Progenitor cell of endocrine pancreas (in vitro differentiated cells): ENCODE data around the gene SH3RF2. TPM values are rescaled to one million over a fixed set of nuclear protein-coding genes. Genes with fewer than 3 reads are reported as not detected.
"Not testable (repeated sequence)": the region's sequence is repeated elsewhere in the genome, so short reads cannot be mapped to it uniquely, and the experiment has no call there.

Experiments used
- DNase-seq: peaks from one replicate; pipeline ENCODE4 v3.0.0; 2021; ENCODE audit warnings: low spot score; ENCODE audit not compliant: unreplicated experiment
- H3K27ac Mint-ChIP-seq: 2 replicates; pipeline ENCODE4 v1.8.0; 2021; ENCODE audit warnings: mild to moderate bottlenecking, moderate library complexity, mixed read lengths
- H3K27me3 Mint-ChIP-seq: 2 replicates; pipeline ENCODE4 v1.8.0; 2021; ENCODE audit warnings: mixed read lengths
- H3K36me3 Mint-ChIP-seq: 2 replicates; pipeline ENCODE4 v1.8.0; 2022; ENCODE audit warnings: mixed read lengths; ENCODE audit not compliant: insufficient read depth
- H3K4me1 Mint-ChIP-seq: 2 replicates; pipeline ENCODE4 v1.8.0; 2021; ENCODE audit warnings: low read depth, mixed read lengths
- H3K4me3 Mint-ChIP-seq: 2 replicates; pipeline ENCODE4 v1.8.0; 2021; ENCODE audit warnings: low read depth, mild to moderate bottlenecking, moderate library complexity, mixed read lengths
- H3K9me3 Mint-ChIP-seq: 2 replicates; pipeline ENCODE4 v1.8.0; 2021; ENCODE audit warnings: low read depth, mixed read lengths
- total RNA-seq: library from RNA; stranded (reverse); gene quantifications from 2 replicates; pipeline ENCODE4 v1.2.1, GENCODE V29; 2021
- TF ChIP-seq, protein P1 (sequence below): fragments of 200-600 bp; sonication (generic); IDR thresholded peaks from one replicate; pipeline ENCODE4 v1.5.0; 2021; ENCODE audit warnings: antibody characterized with exemption, mild to moderate bottlenecking; ENCODE audit not compliant: unreplicated experiment

SH3RF2 gene
- total RNA-seq, 1 donor from 2014 or later, result 17.6 TPM

DNA sequence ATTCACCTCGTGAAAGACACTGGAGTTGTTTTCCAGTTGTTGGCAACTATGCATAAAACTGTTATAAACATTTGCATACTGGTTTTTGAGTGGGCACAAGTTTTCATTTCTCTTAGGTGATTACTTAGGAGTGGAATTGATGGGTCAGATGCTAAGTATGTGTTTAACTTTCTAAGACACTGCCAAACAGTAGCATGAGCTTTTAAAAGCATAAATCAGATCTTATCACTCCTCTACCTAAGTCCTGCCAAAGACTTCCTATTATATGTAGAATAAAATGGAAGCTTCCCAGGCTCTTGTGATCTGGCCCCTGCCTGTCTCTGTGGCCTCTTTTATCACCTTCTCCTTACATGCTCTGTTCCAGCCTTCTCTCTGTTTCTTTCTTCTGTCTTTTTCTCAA, 72.6 kb downstream of the SH3RF2 start:
- no peak overlapping the region for H3K27ac Mint-ChIP-seq
- H3K9me3 Mint-ChIP-seq, result peaks cover 6% of the 10 kb centered on the region
- no peaks in the 10 kb centered on the region for H3K27me3 Mint-ChIP-seq
- H3K36me3 Mint-ChIP-seq, result peaks cover 16% of the 10 kb centered on the region
- no peak for DNase-seq
- H3K4me1 Mint-ChIP-seq, result peaks cover 14% of the 10 kb centered on the region
- TF ChIP-seq, protein P1, sequence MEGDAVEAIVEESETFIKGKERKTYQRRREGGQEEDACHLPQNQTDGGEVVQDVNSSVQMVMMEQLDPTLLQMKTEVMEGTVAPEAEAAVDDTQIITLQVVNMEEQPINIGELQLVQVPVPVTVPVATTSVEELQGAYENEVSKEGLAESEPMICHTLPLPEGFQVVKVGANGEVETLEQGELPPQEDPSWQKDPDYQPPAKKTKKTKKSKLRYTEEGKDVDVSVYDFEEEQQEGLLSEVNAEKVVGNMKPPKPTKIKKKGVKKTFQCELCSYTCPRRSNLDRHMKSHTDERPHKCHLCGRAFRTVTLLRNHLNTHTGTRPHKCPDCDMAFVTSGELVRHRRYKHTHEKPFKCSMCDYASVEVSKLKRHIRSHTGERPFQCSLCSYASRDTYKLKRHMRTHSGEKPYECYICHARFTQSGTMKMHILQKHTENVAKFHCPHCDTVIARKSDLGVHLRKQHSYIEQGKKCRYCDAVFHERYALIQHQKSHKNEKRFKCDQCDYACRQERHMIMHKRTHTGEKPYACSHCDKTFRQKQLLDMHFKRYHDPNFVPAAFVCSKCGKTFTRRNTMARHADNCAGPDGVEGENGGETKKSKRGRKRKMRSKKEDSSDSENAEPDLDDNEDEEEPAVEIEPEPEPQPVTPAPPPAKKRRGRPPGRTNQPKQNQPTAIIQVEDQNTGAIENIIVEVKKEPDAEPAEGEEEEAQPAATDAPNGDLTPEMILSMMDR, result no peak
- no peak overlapping the region for H3K4me3 Mint-ChIP-seq

DNA sequence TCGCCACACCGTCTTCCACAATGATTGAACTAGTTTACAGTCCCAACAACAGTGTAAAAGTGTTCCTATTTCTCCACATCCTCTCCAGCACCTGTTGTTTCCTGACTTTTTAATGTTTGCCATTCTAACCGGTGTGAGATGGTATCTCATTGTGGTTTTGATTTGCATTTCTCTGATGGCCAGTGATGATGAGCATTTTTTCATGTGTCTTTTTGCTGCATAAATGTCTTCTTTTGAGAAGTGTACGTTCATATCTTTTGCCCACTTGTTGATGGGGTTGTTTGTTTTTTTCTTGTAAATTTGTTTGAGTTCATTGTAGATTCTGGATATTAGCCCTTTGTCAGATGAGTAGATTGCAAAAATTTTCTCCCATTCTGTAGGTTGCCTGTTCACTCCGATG, 74.1 kb downstream of the SH3RF2 start:
- Mint-ChIP-seq H3K36me3 (peaks cover 22% of the 10 kb centered on the region), H3K4me1 (peaks cover 14% of the 10 kb centered on the region)
- not testable (repeated sequence) for H3K27ac Mint-ChIP-seq, H3K9me3 Mint-ChIP-seq, DNase-seq, H3K4me3 Mint-ChIP-seq, H3K27me3 Mint-ChIP-seq

DNA sequence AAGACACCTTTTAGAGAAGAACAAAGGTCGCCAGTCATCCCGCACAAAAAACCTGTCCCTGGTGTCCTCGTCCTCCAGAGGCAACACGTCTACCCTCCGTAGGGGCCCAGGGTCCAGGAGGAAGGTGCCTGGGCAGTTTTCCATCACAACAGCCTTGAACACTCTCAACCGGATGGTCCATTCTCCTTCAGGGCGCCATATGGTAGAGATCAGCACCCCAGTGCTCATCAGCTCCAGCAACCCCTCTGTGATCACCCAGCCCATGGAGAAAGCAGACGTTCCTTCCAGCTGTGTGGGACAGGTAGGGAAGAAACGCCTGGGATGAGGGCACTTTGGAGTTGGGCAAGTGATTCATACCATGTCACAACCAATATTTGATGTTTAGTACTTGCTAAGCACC, 77.4 kb downstream of the SH3RF2 start:
- TF ChIP-seq, protein P1, result no peak
- H3K9me3 Mint-ChIP-seq, result peaks cover 10% of the 10 kb centered on the region
- H3K27ac Mint-ChIP-seq, result no peak overlapping the region
- no peak overlapping the region for H3K4me3 Mint-ChIP-seq
- H3K27me3 Mint-ChIP-seq, result no peaks in the 10 kb centered on the region
- peaks cover 36% of the 10 kb centered on the region for H3K36me3 Mint-ChIP-seq
- DNase-seq, result no peak
- H3K4me1 Mint-ChIP-seq, result no peaks in the 10 kb centered on the region

DNA sequence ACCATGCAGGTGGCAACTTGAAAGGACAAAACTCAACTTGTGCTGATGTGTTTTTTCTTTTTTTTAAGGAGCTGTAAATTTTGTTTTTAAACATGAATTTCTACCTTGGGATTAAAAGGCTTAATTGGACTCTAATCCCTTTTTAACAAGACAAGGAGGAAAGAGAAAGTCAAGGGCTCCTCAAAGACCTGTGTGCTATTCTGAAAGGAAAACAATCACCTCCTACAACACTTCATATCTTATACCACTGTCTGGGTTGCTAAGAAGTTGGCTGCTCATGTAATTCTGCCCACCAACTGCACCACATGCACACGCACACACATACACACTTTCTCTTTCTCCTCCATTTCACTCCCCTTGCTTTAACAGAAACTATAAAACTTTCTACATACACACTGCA, 78.6 kb downstream of the SH3RF2 start:
- TF ChIP-seq, protein P1, result no peak
- Mint-ChIP-seq H3K27me3 (no peaks in the 10 kb centered on the region), H3K4me3 (no peak overlapping the region), H3K36me3 (peaks cover 36% of the 10 kb centered on the region), H3K9me3 (peaks cover 10% of the 10 kb centered on the region), H3K27ac (no peak overlapping the region), H3K4me1 (no peaks in the 10 kb centered on the region)
- DNase-seq, result no peak

DNA sequence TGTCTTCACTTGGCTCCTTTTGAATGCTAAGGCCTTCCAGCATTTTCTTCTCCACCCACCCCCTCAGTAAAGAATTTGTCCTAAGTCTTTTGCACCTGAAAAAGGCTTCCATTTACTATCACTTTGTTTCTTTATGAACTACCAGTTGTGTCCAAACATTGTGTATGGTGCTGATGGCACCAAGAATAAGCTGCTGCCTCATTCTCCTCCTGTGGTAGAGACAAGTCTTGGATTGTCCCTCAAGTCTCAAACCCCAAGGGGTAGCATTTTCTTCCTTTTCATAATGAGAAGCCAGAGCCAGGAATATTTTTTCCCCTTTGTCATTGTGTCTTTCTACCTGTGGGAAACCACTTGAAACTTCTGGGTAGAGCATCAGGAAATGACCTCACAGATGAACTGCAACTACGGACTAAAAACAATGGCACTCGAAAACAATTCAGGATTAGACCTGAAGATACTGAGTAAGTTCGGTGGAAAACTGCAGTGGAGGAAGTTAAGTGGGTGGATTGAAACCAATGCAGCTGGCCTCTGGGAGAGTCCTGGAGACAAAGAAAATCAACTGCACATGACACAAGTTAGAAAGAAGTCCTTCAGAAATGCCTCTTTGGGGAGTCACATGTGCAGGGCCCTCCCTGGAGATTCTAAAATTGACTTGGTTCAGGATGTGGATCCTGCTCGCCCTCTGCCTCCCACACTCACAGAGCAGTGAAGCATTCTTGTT, 80.5 kb downstream of the SH3RF2 start:
- Mint-ChIP-seq H3K27me3 (no peaks in the 10 kb centered on the region), H3K4me3 (no peak overlapping the region)
- DNase-seq, result no peak

More for the DNA sequence above, 80.5 kb downstream of the SH3RF2 start:
- TF ChIP-seq, protein P1, result no peak
- Mint-ChIP-seq H3K9me3 (peaks cover 3% of the 10 kb centered on the region), H3K27ac (no peak overlapping the region), H3K4me1 (no peaks in the 10 kb centered on the region), H3K36me3 (peaks cover 30% of the 10 kb centered on the region)
